ENCODE measurements around the gene NDUFA13.

The NDUFA13 gene

GRCh38 chr19:19510432-19510831 is 5.6 kb upstream of the NDUFA13 start:
- no peak for DNase-seq (ENCODE audit: low read depth)

- DNase-seq (ENCODE audit: low read depth) = no peak
These were observed 2.3 kb upstream of the NDUFA13 start for GRCh38 chr19:19513682-19514081.

GRCh38 chr19:19514215-19514657 is 1.8 kb upstream of the NDUFA13 start:
- peak; percentile 74 for DNase-seq (ENCODE audit: low read depth)

- no peak for DNase-seq (ENCODE audit: low read depth)
These were observed 964 bp upstream of the NDUFA13 start, which contains the start of gene TSSK6 for GRCh38 chr19:19514881-19515641. Gene TSSK6, minus strand, starts transcription at chr19:19515548. Its CDS starts 121 bp downstream, at chr19:19515427.

- DNase-seq (ENCODE audit: low read depth) = no peak
These were observed 1.2 kb downstream of the NDUFA13 start for GRCh38 chr19:19517235-19517619.

- no peak for DNase-seq (ENCODE audit: low read depth)
These were observed 5.0 kb downstream of the NDUFA13 start for GRCh38 chr19:19520989-19521388.

- DNase-seq (ENCODE audit: low read depth) = no peak
These were observed 7.2 kb downstream of the NDUFA13 start for GRCh38 chr19:19523177-19523576.

- no peak for DNase-seq (ENCODE audit: low read depth)
These were observed 8.0 kb downstream of the NDUFA13 start for GRCh38 chr19:19524053-19524452.

- DNase-seq (ENCODE audit: low read depth) = no peak
These were observed 9.8 kb downstream of the NDUFA13 start for GRCh38 chr19:19525611-19526380.

GRCh38 chr19:19526581-19527370 is 10.8 kb downstream of the NDUFA13 start:
- DNase-seq (ENCODE audit: low read depth) = no peak

- DNase-seq (ENCODE audit: low read depth) = no peak
These were observed 11.3 kb downstream of the NDUFA13 start for GRCh38 chr19:19527371-19527656.

- DNase-seq (ENCODE audit: low read depth) = no peak
These were observed 11.9 kb downstream of the NDUFA13 start for GRCh38 chr19:19527674-19528625.

- peak; percentile 70 for DNase-seq (ENCODE audit: low read depth)
These were observed 12.9 kb downstream of the NDUFA13 start, which contains the start of gene YJEFN3 for GRCh38 chr19:19528721-19529490. Gene YJEFN3, plus strand, starts transcription at chr19:19528911. Its CDS starts 22 bp downstream, at chr19:19528933.

GRCh38 chr19:19529783-19530422 is 13.9 kb downstream of the NDUFA13 start:
- DNase-seq (ENCODE audit: low read depth) = no peak

- DNase-seq (ENCODE audit: low read depth) = peak; percentile 14
These were observed 14.4 kb downstream of the NDUFA13 start for GRCh38 chr19:19530423-19530804.

GRCh38 chr19:19530889-19531288 is 14.9 kb downstream of the NDUFA13 start:
- DNase-seq (ENCODE audit: low read depth) = no peak

- DNase-seq (ENCODE audit: low read depth) = peak; percentile 43
These were observed 16.2 kb downstream of the NDUFA13 start for GRCh38 chr19:19531951-19532805.

GRCh38 chr19:19532806-19533701 is 17.0 kb downstream of the NDUFA13 start:
- DNase-seq (ENCODE audit: low read depth) = no peak
